ENCODE results near the gene MAPK4.
"Not testable (repeated sequence)": the region's sequence is repeated elsewhere in the genome, so short reads cannot be mapped to it uniquely, and the experiment has no call there.

Gene MAPK4

DNA sequence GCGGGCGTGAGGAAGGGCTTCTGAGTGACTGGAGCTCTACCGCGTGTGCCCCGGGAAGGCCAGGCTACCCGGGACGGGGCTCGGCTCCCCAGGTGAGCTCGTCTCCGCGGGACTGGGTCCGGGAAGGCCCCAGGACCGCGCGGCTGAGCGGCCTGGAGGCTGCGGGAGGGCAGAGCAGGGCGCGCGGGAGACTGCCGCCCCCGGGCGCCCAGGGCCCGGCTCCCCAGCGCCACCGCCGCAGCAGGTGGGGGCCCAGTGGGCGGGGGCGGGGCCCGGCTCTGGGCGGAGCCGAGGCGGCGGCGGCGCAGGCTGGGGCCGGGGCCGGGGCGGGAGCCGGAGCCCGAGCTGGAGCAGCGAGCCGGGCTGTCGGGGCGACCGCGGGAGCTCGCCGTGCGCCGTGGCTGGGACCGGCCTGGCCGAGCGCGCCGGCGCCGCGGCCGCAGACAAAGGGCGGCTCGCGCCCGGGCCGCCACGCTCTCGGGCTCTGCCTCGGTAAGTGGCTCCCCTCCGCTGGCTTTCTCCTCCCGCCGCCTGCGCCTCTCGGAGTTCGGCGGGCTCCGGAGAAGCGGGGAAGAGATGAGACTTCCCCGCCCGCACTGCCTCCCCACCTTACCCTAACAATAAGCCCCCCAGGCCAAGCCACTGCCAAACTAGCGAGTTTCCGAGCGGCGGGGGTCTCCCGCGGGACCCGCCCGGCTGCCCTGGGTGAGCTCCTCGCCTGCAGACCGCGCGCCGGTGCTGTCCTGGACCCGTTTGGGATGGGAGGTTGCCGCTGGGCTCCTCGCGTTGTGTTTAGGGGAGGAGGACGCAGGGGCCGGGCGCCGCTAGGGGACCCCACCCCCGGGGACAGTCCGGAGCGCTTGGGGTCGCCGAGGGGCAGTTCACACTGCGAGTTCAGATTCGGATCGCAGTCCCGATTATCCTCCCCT is at the start of gene MAPK4:
MAPK4 (plus strand) TSS at position 336 of the 929 bp plus-strand sequence. CDS start 103,872 bp downstream, outside the sequence.
- peak; percentile 53 for DNase-seq

DNA sequence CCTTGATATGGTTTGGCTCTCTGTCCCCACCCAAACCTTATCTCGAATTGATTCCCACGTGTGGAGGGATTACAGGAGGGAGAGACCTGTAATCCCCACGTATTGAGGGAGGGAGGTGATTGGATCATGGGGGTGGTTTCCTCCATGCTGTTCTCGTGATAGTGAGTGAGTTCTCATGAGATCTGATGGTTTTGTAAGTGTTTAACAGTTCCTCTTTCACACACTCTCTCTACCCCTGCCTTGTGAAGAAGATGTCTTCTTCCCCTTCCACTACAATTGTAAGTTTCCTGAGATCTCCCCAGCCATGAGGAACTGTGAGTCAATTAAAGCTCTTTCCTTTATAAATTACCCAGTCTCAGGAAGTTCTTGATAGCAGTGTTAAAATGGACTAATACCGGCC is 42.6 kb upstream of the MAPK4 start:
- DNase-seq: not testable (repeated sequence)

DNA sequence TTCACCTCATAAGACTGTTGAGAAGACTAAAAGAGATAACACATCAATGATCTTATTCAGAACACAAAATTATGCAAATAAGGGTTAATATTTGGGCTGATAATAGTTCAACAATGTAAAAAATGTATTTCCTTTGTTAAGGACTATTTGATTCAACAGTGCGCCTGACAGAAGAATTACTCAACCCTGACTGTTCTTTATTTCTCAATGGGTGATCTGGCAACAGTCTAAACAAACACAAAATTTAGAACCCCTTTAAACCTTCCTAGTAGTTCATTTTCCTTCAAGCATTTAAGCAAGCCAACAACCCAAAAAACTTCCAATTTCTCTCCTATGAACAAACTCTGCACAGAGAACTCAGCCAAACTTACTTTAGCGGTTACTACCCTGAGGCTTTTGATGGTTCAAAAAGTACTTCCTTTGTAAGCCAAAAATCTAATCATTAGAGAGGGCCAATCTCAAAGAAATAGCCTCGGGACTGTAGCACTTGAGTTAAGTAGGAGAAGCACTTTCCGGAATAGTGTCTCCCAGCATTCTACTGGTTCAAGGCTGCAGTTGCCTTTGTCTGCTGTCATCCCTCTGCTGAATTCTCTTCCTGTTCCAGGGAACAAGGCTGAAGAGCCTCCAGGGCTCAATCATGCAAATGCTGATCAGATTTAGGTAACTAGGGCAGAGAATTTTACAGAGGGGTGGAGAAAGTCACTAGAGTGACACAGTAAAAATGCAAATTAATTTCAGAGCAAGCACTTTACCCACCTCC is 40.9 kb upstream of the MAPK4 start:
- no peak for DNase-seq

DNA sequence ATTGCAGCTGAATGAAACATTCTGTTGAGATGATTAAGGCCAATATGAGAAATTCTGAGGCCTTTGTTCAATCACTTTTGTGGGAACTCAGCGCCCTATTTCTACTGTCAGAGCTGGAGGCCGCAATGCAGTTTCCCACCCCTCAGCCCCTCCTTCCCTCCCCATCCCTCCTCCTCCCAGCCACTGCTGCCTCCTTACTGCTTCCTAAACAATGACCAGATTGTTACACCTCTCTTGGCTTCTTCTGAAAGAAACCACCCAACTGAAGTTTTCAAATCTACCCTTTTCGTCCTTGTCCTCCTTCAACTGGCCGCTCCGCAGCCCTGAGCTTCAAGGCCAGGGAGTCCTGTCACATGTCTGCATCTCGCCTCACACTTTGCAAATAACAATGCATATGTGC is 36.7 kb upstream of the MAPK4 start:
- no peak for DNase-seq

DNA sequence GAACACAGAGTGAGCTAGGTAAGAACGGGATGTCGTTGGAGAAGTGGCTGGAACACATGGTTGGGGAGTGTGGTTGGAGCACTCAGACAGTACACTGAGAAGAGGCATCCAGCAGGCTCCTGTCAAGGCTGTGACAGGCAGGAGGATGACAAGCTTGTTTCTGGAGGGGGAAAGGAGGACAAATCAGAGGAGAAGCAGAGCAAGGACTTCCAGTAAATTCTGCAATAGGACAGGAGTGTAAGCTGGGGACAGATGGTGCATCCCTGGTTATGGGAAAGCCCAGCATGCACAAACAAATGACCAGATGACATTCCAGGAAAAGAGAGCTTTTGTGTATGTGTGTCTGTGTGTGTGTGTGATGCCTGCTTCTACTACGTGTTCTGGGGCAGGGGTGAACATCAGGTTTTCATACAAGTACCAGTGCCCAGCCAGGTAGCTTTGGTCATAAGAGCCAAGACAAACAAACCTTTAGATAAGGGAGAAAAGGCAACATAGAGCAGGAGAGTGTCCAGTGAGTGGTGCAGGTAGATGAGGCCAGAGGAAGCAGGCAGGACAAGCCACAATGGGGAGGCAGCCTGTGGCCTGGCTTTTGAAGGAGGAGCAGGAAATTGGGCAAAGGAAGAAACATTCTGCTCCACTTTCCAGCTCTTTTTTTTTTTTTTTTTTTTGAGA is 32.1 kb upstream of the MAPK4 start:
- no peak for DNase-seq

DNA sequence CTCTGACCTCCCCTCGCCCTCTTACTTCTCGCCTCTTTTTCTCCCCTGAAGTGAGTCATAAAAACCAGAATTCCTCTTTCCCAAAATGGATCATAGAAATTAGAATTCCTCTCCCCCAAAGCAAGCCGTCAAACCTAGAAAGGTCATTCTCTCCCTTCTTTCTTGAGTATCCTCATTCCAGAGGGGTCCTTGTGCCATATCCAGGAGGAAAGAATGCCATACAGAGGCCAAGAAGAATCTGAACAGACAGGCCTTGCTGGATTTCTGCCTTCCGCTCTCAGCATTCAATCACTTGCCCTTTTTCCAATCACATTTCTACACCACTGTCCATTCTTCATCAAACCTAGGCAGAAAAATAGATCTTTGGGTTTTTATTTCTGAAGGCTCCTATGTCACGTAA is 31.1 kb upstream of the MAPK4 start:
- no peak for DNase-seq

DNA sequence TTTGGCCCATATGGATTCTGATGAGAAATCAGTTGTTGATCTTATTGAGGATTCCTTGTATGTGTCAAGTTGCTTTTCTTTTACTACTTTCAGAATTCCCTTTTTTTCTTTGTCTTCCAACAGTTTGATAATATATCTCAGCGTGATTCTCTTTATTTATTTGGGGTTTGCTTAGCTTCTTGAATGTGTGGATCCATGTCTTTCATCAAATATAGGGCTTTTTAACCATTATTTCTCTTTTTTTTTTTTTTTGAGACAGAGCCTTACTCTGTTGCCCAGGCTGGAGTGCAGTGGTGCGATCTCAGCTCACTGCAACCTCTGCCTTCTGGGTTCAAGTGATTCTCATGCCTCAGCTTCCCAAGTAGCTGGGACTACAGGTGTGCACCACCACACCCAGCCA is 26.1 kb upstream of the MAPK4 start:
- not testable (repeated sequence) for DNase-seq

DNA sequence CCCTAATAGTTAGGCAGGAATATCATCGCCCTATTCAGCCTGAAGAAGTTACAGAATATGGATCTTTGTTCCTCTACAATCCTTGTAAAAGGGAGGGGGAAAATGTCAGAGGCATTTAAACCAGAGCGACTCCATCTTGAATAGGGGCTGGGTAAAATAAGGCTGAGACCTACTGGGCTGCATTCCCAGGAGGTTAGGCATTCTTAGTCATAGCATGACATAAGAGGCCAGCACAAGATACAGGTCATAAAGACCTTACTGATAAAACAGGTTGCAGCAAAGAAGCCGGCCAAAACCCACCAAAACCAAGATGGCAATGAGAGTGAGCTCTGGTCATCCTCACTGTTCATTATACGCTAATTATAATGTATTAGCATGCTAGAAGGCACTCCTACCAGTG is 15.4 kb upstream of the MAPK4 start:
- not testable (repeated sequence) for DNase-seq

DNA sequence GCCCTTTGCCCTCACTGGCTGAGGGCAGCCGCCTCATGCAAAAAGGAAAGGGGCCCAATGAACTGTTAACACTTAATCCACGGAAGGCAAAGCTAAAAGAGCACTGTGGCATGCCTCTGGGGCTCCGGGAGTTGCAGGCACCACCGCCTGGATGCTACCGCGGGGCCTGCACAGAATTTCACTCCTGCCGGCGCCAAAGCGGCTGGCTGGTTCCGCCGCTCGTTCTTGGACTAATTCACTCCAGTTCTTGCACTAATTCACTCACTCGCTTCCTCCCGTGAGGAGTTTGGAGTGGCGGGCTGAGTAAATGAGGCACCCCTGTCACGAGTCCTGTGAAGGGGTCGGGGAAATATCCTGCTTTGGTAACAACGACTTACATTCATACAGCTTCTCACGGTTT is 14.0 kb upstream of the MAPK4 start:
- DNase-seq: peak; percentile 41

DNA sequence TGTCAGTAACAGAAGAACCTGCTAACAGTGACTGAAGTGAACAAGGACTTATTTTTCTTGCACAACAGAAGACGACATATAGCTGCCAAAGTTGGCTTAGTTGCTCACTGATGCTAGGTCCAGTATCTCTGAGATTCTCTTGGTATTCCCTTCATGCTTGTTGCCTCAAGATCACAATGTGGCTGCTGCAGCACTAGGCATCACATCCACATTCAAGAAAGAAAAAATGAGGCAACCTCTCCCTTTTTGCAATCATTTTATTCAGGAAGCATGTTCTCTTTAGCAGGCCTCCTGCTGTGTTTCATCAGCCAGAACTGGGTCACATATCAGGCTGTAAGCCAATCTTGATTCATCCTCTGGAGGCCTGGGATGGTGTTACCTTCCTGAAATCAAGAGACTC is 11.7 kb upstream of the MAPK4 start:
- DNase-seq: no peak

DNA sequence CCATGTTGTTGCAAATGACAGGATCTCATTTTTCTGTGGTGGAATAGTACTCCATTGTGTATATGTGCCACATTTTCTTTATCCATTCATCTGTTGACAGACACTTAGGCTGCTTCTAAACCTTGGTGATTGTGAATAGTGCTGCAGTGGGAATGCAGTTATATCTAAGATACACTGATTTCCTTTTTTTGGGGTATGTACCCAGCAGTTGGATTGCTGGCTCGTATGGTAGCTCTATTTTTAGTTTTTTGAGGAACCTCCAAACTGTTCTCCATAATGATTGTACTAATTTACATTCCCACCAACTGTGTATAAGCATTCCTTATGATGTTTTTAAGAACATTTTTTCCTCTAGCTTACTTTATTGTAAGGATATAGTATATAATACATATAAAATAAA is 8.2 kb upstream of the MAPK4 start:
- DNase-seq: not testable (repeated sequence)

DNA sequence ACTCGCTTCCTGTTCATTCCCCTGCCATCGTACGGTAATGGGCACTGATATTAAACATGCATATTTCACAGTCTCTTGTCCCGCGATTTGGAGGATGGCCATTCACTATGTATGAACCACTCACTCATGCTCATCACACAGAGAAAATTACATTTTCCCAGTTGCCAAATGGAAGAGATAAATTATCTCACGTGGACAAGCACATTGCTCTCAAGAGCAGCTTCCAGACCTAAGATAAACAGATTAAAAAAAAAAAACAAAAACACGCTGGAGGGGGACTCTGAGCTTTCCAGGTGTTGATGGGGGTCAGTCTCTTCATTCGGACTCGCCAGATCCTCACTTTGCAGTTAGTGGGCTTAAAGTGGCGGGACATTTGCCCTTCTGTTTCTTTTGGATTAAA is 1.7 kb upstream of the MAPK4 start:
- DNase-seq: no peak

DNA sequence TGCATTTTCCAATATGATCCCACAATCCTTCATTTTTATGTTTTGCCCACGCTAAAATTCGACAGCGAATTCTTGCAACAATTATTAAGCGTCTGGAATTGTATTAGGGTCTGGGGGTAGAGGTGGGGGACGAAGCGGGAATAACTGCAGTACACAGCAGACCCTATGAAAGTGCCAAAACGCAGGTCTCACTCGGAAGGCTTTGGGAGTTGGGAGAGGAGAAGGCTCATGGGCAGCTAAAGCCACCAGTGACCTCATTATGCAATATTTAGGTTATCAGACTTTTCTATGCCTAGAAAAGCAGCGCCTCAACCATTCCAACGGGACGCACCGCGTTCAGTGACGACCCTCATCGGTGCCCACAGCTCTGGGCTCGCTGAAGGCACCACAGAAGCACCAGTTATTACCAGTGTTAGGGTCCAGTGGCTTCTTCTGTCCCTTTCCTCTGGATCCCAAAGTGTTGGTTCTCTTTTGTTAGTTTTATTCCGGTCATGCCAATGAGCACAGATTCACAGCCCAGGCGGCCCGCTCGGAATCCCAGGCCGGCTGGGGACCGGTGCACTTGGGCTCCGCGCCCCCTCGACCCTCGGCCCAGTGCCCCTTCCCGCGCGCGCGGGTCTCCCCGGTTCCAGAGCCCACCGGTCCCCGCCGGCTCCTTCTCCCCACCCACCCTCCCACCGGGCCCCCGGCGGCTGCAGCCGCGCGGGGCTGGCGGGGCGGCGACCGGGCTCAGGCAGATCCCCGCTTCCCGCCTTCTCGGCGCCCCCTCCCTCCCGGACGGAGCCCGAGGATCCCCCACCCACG is 737 bp upstream of the MAPK4 start:
- DNase-seq: no peak

DNA sequence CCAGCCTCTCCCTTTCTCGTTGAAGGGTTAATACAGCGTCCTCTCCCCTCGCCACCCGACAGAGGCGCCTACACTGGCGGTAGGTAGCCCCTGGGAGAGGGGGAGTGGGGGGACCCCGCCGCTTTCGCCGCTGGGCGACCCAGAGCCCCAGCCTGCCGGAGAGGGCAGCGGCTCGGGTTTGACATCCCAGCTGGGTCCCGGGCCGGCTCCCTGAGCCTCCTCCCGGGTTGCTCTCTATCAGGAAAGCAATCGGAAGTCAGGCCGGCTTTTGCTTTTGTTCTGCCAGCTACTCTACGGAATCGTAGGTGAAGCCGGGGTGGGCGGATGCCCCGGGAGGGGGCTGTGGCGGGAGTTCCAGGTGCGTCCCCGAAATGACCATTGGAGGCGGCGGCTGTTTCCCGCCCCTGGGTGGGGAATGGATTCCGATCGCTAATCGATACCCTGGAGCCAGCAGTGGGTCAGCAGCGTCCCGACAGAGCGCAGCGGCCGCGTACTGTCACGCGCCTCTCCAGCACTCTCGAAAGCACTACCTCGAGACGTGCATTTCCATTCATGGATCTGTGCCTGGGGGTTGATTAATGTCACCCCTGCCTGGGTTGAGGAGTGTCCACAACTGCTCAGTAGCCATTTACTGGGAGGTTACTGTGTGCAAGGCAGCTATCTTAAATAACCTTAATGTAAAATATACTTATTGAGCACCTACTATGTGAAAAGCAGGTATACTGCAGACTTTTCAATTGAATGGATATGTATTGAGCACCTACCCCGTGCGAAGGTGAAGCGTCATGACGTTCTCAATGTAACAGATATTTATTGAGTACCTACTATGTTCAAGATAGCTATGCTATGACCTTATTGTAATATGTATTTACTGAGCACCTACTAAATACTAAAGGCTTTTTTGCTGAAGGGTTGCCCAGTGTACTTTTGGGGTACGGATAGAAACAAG is 1.1 kb downstream of the MAPK4 start:
- peak; percentile 42 for DNase-seq

DNA sequence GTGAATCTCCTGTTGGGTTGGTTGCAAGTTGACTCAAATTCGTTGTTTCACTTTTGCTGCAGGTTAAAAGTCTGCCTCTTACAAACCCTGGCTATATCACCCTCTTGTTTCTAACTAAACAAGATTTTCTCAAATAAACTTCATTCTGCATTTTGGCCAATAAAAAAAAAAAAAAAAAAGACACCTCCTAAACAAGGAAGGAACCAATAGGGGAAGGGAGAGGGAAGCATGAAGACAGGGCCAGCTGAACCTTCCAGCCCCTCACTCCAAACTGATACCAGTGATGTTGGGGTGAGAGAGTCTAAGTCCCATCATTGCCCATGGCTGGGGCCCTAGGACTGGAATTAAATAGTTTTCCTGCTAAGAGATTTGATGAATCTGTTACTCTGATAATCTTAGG is 2.4 kb downstream of the MAPK4 start:
- not testable (repeated sequence) for DNase-seq

DNA sequence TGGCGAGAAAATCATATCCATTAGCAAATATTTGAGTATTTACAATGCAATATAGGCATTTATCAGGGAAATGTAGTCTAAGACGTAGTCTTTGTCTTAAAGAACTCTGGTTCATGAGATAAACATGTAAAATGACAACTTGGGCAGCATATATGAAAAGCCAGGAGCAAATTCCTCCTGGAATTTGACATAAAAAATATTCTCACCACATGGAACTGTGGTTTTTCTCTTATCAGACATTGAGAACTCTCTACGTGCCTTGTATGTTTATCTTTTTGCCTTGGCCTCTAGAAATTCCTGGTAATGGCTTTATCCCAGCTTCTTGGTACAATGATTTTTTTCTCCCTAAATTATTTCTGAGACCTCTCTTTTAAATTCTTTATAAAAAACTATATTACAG is 2.8 kb downstream of the MAPK4 start:
- no peak for DNase-seq

DNA sequence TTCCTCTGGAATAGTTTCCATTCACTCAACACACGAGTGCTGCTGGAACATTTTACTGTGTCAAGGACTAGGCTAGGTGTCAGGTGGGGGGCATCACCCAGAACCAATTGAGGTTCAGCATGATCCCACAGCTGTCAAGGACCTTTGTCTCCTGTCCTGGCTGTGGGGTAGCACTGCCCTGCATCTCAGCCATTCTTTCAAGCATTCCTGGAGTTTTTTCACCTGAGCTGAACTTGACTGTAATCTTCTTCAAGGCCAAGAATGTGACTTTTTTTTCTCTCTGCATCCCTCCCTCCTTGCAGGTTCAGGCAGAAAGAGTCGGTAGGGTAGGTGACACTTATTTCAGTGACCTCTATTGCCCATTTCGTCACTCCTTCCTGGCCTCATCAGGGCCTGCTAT is 3.5 kb downstream of the MAPK4 start:
- DNase-seq: no peak

DNA sequence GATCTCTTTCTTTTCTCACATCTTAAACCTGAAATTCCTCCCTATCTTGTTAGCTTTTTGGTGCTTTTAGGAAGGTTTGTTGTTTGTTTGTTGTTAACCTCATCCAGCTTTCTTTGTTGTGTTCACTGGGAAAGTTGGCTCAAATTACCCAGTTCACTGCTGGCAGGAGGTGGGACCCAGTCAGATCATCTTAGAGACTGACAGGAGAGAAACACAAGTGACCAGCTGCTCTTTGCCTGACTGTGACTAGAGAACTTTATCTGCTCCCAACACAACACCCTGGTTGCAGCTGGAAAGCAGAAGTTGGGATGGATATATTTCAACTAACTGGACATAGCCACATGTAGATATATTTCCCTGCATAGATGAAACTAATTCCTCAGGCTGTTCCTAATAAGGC is 10.0 kb downstream of the MAPK4 start:
- DNase-seq: no peak

DNA sequence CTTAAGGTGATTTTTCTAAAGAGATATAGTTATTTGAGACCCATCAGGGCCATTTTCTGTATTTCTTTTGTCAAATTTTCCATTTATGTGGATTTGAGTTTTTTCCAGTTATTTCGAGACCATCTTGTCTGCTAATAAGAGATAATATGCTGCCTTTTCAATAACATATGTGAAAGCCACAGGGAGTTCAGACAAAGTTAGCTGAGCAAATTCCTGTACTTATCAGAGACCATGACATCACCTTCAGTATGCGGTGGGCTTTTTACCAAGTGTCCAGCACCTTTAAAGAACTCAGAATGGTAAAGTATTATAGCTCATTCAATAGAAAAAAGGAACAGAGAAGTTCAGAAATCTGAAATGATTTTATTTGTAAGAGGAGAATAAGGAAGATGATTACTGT is 11.7 kb downstream of the MAPK4 start:
- no peak for DNase-seq

DNA sequence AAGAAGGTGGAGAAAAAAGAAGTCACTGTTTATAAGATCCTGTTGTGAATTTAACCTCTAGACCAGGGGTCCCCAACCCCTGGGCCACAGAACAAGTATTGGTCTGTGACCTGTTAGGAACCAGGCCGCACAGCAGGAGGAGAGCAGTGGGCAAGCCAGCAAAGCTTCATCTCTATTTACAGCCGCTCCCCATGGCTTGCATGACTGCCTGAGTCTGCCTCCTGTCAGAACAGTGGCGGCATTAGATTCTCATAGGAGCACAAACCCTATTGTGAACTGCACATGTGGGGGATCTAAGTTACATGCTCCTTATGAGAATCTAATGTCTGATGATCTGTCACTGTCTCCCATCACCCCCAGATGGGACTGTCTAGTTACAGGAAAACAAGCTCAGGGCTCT is 13.3 kb downstream of the MAPK4 start:
- not testable (repeated sequence) for DNase-seq

DNA sequence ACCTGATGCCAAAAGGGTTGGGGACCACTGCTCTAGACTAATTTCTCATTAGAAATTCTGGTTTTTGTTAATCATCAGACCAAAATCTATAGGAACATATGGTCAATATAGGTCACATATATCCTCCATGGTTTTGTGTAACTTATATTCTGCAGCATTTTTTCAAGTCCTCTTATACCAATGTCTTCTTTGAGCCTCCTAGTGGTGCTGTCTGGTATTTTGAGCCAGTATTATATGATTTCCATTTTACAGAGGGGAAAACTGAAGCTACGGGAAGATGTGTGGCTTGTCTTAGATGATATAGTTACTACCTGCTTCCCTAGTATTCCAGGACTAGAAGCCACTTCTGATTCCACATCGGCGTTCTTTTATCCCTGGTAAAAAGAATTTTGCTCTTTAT is 13.8 kb downstream of the MAPK4 start:
- no peak for DNase-seq
